22Rv1 (cell line): ENCODE data around the gene SLCO3A1.

Experiments used
- H3K27ac ChIP-seq: fragments of 450-650 bp; 2 replicates; pipeline ENCODE4 v1.5.1; 2017
- ZFX ChIP-seq: fragments of 450-650 bp; IDR thresholded peaks from 2 replicates; pipeline ENCODE4 v1.6.1; 2017; ENCODE audit warnings: antibody characterized with exemption, borderline replicate concordance
- TF ChIP-seq, protein P1 (sequence below): fragments of 450-650 bp; IDR thresholded peaks from 2 replicates; pipeline ENCODE4 v1.5.1; 2017; ENCODE audit warnings: mild to moderate bottlenecking

Gene SLCO3A1

DNA sequence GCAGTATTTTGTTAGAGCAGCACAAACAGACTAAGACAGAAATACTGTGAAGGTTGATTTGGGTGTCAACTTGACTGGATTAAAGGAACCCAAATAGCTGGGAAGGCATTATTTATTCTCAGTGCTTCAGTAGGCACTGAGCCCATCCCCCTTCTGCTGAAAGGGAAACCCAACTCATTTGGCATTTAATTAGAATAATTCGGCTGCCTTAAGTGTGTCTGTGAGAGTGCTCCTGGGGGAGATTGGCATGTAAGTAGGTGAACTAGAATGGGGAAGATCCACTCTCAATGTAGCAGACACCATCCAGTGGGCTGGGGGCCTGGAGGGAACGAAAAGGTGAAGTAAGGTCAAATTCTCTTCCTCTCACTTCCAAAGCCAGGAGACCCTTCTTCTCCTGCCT lies 20.5 kb upstream of the SLCO3A1 start:
- no peak overlapping the region for H3K27ac ChIP-seq
- TF ChIP-seq ZFX, result no peak
- TF ChIP-seq, protein P1, sequence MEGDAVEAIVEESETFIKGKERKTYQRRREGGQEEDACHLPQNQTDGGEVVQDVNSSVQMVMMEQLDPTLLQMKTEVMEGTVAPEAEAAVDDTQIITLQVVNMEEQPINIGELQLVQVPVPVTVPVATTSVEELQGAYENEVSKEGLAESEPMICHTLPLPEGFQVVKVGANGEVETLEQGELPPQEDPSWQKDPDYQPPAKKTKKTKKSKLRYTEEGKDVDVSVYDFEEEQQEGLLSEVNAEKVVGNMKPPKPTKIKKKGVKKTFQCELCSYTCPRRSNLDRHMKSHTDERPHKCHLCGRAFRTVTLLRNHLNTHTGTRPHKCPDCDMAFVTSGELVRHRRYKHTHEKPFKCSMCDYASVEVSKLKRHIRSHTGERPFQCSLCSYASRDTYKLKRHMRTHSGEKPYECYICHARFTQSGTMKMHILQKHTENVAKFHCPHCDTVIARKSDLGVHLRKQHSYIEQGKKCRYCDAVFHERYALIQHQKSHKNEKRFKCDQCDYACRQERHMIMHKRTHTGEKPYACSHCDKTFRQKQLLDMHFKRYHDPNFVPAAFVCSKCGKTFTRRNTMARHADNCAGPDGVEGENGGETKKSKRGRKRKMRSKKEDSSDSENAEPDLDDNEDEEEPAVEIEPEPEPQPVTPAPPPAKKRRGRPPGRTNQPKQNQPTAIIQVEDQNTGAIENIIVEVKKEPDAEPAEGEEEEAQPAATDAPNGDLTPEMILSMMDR, result no peak

DNA sequence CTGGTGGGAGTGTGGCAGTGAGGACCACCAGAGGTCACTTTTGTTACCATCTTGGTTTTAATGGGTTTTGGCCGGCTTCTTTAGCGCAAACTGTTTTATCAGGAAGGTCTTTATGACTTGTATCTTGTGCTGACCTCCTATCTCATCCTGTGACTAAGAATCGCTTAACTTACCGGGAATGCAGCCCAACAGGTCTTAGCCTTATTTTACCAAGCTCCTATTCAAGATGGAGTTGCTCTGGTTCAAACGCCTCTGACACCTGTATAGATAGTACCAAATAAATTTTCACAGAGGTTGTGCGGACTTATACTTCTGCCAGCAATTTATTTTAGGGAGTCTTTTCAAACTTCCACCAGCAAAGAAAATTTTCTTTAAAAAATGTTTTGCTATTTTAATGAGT lies 13.6 kb upstream of the SLCO3A1 start:
- TF ChIP-seq, protein P1, result no peak
- TF ChIP-seq ZFX, result no peak
- no peak overlapping the region for H3K27ac ChIP-seq

DNA sequence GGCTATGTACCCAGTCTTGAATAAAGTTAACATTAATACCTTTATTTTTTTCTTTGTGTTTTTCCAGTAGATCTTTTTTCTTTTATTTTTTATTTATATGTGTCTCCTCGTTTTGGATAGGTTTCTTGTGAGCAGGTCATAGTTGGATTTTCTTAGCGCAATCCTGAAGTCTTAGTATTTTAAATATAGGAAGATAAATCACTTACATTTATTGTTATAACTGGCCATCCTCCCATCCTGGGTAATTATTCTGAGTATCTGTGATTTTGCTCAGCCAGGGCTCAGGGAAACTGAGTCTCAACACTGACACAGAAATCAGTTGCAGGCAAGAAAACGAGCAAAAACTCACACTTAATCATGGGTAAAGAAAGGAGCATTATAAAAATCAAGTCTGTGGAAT lies 11.6 kb upstream of the SLCO3A1 start:
- TF ChIP-seq, protein P1, result no peak
- TF ChIP-seq ZFX, result no peak
- no peak overlapping the region for H3K27ac ChIP-seq

DNA sequence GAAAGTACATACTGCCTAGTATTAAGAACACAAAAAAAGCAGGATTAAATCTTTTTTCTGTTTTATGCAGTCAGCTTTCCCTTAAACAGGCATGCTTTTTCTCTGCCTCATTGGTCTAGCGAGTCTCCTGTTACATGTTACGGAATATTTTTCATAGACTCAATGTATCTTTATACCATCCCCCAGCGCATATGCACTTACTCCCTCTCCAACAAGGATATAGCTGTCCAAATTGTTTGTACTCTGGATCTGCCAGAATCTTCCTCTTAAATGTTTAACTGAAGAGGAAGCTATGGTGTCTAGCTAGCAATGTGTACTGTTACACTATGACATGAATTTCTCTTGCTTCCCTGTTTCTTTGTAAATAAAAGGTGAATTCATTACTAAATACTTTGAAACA lies 9.2 kb upstream of the SLCO3A1 start:
- no peak overlapping the region for H3K27ac ChIP-seq
- TF ChIP-seq ZFX, result no peak
- TF ChIP-seq, protein P1, result no peak

DNA sequence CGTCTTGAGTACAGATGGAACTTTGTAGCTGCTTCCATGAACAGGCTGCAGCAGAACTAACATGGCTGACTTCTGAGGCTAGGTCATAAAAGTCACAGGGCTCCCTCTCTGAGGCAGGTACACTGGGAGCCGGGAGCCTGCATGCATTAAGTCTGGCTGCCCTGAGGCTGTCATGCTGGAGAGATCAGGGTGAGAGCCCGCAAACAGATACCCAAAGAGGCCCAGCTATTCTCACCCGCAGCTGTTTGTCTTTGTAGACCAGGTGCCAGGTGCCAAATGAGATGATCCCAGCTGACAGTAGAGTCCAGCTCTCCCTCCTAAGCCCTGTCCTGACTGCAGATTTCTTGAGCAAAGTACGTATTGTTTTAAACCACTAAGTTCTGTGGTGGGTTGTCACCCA lies 8.6 kb upstream of the SLCO3A1 start:
- TF ChIP-seq, protein P1, result no peak
- no peak for TF ChIP-seq ZFX
- H3K27ac ChIP-seq, result no peak overlapping the region

DNA sequence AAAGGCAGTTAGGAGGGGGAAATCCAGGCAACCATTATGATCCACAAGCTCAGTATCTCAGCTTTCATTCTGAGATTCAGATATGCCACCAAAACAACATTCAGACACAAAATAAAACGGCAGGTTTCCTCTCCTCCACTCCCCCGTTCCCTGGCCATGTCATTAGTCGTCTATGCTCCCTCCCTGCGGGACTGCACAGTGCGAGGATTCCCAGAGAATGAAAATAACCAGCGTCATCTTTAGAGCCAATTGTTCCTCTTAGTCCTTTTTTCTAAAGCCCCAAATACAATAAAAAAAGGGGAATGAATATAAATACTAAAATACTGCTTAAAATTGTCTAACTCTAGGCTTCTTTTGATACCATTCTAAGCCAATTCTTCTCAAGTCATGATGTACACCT lies 7.8 kb upstream of the SLCO3A1 start:
- H3K27ac ChIP-seq, result no peak overlapping the region
- TF ChIP-seq ZFX, result no peak
- TF ChIP-seq, protein P1, result no peak

DNA sequence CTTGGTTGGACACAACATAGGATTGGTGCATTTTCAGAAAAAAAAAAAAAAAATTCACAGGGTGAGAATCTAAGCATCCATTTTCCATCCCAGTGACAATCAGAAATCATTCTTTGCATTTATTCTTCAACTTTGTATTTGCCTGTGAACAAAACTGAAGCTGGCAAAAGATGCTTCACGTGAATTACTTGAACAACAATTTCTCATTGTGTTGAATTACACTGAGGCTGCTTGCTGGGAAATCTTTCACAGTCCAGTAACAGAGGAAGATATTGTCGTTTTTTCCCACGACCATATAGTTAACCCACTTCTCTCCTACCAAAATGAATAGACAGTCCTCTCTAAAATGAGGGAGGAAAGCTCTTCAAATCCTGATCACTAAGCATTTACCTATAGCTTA lies 4.3 kb upstream of the SLCO3A1 start:
- TF ChIP-seq, protein P1, result no peak
- no peak for TF ChIP-seq ZFX
- H3K27ac ChIP-seq, result no peak overlapping the region
